Measurements from ENCODE around the gene FAAP20. TPM values are rescaled to one million over a fixed set of nuclear protein-coding genes. Genes with fewer than 3 reads are reported as not detected.

The FAAP20 gene
- polyA plus RNA-seq, 2 of the 4 experiments (the other 2 are of a cell fraction), result 5.1 to 26.0 TPM

DNA sequence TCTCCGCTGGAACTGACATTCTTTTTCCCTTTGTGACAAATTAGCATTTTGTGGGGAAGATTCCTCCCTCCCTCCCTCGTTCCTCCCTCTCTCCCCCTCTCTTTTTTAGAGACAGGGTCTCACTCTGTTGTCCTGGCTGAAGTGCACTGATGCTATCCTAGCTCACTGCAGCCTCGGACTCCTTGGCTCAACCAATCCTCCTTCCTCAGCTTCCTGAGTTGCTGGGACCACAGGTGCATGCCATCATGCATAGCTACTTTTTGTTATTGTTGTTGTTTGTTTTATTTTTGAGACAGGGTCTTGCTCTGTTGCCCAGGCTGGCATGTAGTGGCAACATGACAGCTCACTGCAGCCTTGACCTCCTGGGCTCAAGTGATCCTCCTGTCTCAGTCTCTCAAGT lies 26.7 kb upstream of the FAAP20 start:
- no peak for ATAC-seq
- ChIA-PET POLR2A (no interaction called here), CTCF (interaction anchor here (1.2 to 1.5 kb wide), 2 partner anchors 9 to 12 kb away, joined by 6 read pairs; no protein-coding TSS in a partner anchor)
- WGBS (ENCODE audit: missing lambda C conversion rate), result 77% methylated on average over 3 of the region's 3 CpGs
- H3K4me3 ChIP-seq, result no peak overlapping the region
- no peak overlapping the region for H3K27ac ChIP-seq
- H3K4me2 ChIP-seq, result no peak overlapping the region
- TF ChIP-seq CBX8 (IDR thresholded peaks at IDR 0.05) (no peak), FOSB (CRISPR knock-in tag; IDR thresholded peaks at IDR 0.05) (no peak), RFX5 (IDR thresholded peaks at IDR 0.05) (no peak), SREBF2 (IDR thresholded peaks at IDR 0.05) (no peak), TFCP2L1 (CRISPR knock-in tag; IDR thresholded peaks at IDR 0.05) (no peak), HDAC2 (IDR thresholded peaks at IDR 0.05) (no peak), JUN (IDR thresholded peaks at IDR 0.05) (no peak), RNF2 (IDR thresholded peaks at IDR 0.05; ENCODE audit: borderline replicate concordance, low read depth) (no peak), NPAS2 (CRISPR knock-in tag; IDR thresholded peaks at IDR 0.05; ENCODE audit: borderline replicate concordance) (no peak), HOXB5 (CRISPR knock-in tag; IDR thresholded peaks at IDR 0.05) (no peak), RAD21 (conservative IDR thresholded peaks at IDR 0.05 in 1 of 2, IDR thresholded peaks at IDR 0.05 in 1 of 2) (no peak), EHMT2 (IDR thresholded peaks at IDR 0.05; ENCODE audit: low read depth) (no peak), HOXB13 (CRISPR knock-in tag; IDR thresholded peaks at IDR 0.05; ENCODE audit: low read depth) (no peak), ZSCAN20 (CRISPR knock-in tag; IDR thresholded peaks at IDR 0.05) (no peak)
- TF ChIP-seq, protein P1, sequence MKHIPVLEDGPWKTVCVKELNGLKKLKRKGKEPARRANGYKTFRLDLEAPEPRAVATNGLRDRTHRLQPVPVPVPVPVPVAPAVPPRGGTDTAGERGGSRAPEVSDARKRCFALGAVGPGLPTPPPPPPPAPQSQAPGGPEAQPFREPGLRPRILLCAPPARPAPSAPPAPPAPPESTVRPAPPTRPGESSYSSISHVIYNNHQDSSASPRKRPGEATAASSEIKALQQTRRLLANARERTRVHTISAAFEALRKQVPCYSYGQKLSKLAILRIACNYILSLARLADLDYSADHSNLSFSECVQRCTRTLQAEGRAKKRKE (CRISPR knock-in tag; IDR thresholded peaks at IDR 0.05; ENCODE audit: low read depth), result no peak
- TF ChIP-seq, protein P2, sequence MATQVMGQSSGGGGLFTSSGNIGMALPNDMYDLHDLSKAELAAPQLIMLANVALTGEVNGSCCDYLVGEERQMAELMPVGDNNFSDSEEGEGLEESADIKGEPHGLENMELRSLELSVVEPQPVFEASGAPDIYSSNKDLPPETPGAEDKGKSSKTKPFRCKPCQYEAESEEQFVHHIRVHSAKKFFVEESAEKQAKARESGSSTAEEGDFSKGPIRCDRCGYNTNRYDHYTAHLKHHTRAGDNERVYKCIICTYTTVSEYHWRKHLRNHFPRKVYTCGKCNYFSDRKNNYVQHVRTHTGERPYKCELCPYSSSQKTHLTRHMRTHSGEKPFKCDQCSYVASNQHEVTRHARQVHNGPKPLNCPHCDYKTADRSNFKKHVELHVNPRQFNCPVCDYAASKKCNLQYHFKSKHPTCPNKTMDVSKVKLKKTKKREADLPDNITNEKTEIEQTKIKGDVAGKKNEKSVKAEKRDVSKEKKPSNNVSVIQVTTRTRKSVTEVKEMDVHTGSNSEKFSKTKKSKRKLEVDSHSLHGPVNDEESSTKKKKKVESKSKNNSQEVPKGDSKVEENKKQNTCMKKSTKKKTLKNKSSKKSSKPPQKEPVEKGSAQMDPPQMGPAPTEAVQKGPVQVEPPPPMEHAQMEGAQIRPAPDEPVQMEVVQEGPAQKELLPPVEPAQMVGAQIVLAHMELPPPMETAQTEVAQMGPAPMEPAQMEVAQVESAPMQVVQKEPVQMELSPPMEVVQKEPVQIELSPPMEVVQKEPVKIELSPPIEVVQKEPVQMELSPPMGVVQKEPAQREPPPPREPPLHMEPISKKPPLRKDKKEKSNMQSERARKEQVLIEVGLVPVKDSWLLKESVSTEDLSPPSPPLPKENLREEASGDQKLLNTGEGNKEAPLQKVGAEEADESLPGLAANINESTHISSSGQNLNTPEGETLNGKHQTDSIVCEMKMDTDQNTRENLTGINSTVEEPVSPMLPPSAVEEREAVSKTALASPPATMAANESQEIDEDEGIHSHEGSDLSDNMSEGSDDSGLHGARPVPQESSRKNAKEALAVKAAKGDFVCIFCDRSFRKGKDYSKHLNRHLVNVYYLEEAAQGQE (IDR thresholded peaks at IDR 0.05), result no peak
- TF ChIP-seq, protein P3, sequence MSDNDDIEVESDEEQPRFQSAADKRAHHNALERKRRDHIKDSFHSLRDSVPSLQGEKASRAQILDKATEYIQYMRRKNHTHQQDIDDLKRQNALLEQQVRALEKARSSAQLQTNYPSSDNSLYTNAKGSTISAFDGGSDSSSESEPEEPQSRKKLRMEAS (IDR thresholded peaks at IDR 0.05), result no peak
- no peak for FAIRE-seq
- DNase-seq (ENCODE audit: low read depth in 1 of 2, low spot score in 1 of 2), result no peak
- no peaks in the 10 kb centered on the region for H3K9me3 ChIP-seq
- H3K4me1 ChIP-seq, result 0 out of 3 replicates have a peak, but pooled peaks cover under 1% of the 10 kb centered on the region

DNA sequence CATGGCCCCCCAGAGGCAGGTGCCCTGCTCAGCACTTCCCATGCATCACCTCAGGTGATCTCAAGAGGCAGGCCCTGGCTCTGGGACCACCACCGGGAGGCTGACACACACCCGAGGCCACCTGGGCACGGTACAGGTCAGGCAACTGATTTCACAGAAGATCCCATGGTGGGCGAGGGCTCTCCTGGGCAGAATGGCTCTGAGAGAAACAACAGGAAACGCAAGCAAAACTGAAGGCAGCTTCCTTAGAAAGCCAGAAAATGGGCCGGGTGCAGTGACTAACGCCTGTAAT lies 22.1 kb upstream of the FAAP20 start:
- POLR2A ChIA-PET, result no interaction called here
- ATAC-seq (no peak), FAIRE-seq (no peak), DNase-seq (ENCODE audit: low read depth in 1 of 2, low spot score in 1 of 2) (no peak)
- Histone ChIP-seq H3K4me1 (peaks cover 20% of the 10 kb centered on the region), H3K4me2 (no peak overlapping the region), H3K4me3 (no peak overlapping the region), H3K9me3 (no peaks in the 10 kb centered on the region), H3K27ac (no peak overlapping the region)
- CTCF ChIA-PET, result no interaction called here
- TF ChIP-seq HOXB5 (CRISPR knock-in tag; IDR thresholded peaks at IDR 0.05) (no peak), SREBF2 (IDR thresholded peaks at IDR 0.05) (no peak)
- TF ChIP-seq, protein P1 (CRISPR knock-in tag; IDR thresholded peaks at IDR 0.05; ENCODE audit: low read depth), result no peak
- WGBS (ENCODE audit: missing lambda C conversion rate), result 85% methylated on average over 6 of the region's 7 CpGs
